ENCODE results near the gene CCDC137. TPM values are rescaled to one million over a fixed set of nuclear protein-coding genes. Genes with fewer than 3 reads are reported as not detected.

The CCDC137 gene
- total and polyA plus RNA-seq, 2 of the 13 experiments (the other 11 are each of a cell fraction or from before 2014, with no cell fraction given) = 14.6 to 39.1 TPM

DNA sequence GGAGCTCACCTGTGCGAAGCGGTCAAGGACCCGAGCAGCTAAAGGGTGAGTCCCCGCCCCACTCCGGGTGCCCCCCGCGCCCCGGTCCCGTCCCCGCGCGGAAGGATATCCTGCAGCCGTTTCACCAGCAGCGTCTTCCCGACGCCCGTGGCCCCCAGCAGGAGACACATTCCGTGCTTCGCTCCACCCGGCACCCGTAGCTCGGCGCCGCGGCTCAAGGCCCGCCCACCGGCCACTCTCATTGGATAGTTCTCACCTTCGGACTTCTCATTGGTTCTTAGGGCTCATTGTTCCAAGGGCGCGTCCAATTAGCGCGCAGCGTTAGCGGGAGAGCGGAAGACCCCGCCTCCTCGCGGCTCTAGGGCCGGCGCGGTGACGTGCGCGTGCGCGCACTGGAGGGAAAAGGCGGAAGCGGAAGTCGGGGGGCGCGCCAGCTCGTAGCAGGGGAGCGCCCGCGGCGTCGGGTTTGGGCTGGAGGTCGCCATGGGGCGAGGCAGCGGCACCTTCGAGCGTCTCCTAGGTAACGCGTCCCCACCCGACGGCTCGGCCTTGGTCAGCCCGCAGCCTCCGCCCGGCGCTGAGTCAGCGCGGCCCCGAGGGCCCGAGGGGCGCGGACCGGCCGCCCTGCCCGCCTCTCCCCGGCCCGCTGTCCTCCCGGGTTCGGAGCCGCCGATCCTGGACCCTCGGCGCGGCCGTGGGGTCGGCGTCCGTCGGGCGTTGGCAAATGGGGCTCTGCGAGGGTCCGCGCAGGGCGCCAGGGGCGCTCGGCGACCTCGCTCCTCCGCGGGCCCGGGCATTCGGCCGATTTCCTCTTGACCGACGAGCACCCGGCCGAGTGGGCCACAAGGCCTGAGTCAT lies 17.3 kb downstream of the CCDC137 start, which contains the start of the genes ARL16 and HGS (continued):
- TF ChIP-seq ETV6 (CRISPR knock-in tag; conservative IDR thresholded peaks at IDR 0.05) (0 out of 2 replicates have a peak, but pooled peaks have one; percentile 10), JARID2 (CRISPR knock-in tag; IDR thresholded peaks at IDR 0.05; ENCODE audit: insufficient replicate concordance) (peak; percentile 62), TP53 (CRISPR knock-in tag; conservative IDR thresholded peaks at IDR 0.05) (peak; percentile 84; the same call in 1 of the 2 replicates), ZNF652 (CRISPR knock-in tag; IDR thresholded peaks at IDR 0.05; ENCODE audit: borderline replicate concordance, low read depth) (no peak), KDM5B (CRISPR knock-in tag; IDR thresholded peaks at IDR 0.05; ENCODE audit: borderline replicate concordance) (peak; percentile 55; the same call in 1 of the 2 replicates), ZSCAN30 (CRISPR knock-in tag; IDR thresholded peaks at IDR 0.05) (no peak), SNAI1 (CRISPR knock-in tag; IDR thresholded peaks at IDR 0.05; ENCODE audit: borderline replicate concordance) (no peak), PITX1 (CRISPR knock-in tag; IDR thresholded peaks at IDR 0.05) (0 out of 2 replicates have a peak, but pooled peaks have one; percentile 11), MTF1 (CRISPR knock-in tag; IDR thresholded peaks at IDR 0.05) (peak; percentile 24; the same call in 1 of the 2 replicates), ATF7 (IDR thresholded peaks at IDR 0.05) (no peak), ATF7 (CRISPR knock-in tag; IDR thresholded peaks at IDR 0.05) (no peak), FOXK1 (CRISPR knock-in tag; IDR thresholded peaks at IDR 0.05; ENCODE audit: borderline replicate concordance, low read depth) (peak; percentile 81), ZSCAN12 (CRISPR knock-in tag; IDR thresholded peaks at IDR 0.05) (no peak; the same call in 1 of the 2 replicates), PHF20 (CRISPR knock-in tag; IDR thresholded peaks at IDR 0.05) (peak; percentile 94), KDM4B (CRISPR knock-in tag; IDR thresholded peaks at IDR 0.05) (no peak), CCAR2 (optimal IDR thresholded peaks at IDR 0.05; ENCODE audit: low read depth, low read length) (no peak), NFIC (IDR thresholded peaks at IDR 0.05; ENCODE audit: low read length) (no peak), POGZ (CRISPR knock-in tag; IDR thresholded peaks at IDR 0.05) (peak; percentile 71), ZNF674 (CRISPR knock-in tag; IDR thresholded peaks at IDR 0.05; ENCODE audit: low read depth) (peak; percentile 87; the same call in 1 of the 2 replicates), ZNF333 (CRISPR knock-in tag; IDR thresholded peaks at IDR 0.05; ENCODE audit: borderline replicate concordance) (0 out of 2 replicates have a peak, but pooled peaks have one; percentile 33), ETV5 (CRISPR knock-in tag; IDR thresholded peaks at IDR 0.05; ENCODE audit: borderline replicate concordance) (peak; percentile 61), FOXA1 (IDR thresholded peaks at IDR 0.05) (no peak), FOXA1 (CRISPR knock-in tag; IDR thresholded peaks at IDR 0.05) (0 out of 2 replicates have a peak, but pooled peaks have one; percentile 11), ZNF256 (CRISPR knock-in tag; conservative IDR thresholded peaks at IDR 0.05) (no peak)
- TF ChIP-seq, protein P1, sequence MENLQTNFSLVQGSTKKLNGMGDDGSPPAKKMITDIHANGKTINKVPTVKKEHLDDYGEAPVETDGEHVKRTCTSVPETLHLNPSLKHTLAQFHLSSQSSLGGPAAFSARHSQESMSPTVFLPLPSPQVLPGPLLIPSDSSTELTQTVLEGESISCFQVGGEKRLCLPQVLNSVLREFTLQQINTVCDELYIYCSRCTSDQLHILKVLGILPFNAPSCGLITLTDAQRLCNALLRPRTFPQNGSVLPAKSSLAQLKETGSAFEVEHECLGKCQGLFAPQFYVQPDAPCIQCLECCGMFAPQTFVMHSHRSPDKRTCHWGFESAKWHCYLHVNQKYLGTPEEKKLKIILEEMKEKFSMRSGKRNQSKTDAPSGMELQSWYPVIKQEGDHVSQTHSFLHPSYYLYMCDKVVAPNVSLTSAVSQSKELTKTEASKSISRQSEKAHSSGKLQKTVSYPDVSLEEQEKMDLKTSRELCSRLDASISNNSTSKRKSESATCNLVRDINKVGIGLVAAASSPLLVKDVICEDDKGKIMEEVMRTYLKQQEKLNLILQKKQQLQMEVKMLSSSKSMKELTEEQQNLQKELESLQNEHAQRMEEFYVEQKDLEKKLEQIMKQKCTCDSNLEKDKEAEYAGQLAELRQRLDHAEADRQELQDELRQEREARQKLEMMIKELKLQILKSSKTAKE (CRISPR knock-in tag; IDR thresholded peaks at IDR 0.05; ENCODE audit: borderline replicate concordance) = peak; percentile 36; the same call in 1 of the 2 replicates
- TF ChIP-seq, protein P2, sequence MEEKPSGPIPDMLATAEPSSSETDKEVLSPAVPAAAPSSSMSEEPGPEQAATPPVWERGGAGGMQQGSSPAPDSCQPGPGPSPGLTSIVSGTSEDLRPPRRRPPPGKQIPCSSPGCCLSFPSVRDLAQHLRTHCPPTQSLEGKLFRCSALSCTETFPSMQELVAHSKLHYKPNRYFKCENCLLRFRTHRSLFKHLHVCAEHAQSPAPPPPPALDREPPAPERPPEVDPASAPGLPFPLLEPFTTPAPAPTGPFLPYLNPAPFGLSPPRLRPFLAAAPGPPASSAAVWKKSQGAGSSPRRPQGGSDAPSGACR (CRISPR knock-in tag; IDR thresholded peaks at IDR 0.05) = peak; percentile 56
- TF ChIP-seq, protein P3, sequence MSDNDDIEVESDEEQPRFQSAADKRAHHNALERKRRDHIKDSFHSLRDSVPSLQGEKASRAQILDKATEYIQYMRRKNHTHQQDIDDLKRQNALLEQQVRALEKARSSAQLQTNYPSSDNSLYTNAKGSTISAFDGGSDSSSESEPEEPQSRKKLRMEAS (IDR thresholded peaks at IDR 0.05) = peak; percentile 76
- TF ChIP-seq, protein P4, sequence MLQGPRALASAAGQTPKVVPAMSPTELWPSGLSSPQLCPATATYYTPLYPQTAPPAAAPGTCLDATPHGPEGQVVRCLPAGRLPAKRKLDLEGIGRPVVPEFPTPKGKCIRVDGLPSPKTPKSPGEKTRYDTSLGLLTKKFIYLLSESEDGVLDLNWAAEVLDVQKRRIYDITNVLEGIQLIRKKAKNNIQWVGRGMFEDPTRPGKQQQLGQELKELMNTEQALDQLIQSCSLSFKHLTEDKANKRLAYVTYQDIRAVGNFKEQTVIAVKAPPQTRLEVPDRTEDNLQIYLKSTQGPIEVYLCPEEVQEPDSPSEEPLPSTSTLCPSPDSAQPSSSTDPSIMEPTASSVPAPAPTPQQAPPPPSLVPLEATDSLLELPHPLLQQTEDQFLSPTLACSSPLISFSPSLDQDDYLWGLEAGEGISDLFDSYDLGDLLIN (CRISPR knock-in tag; IDR thresholded peaks at IDR 0.05; ENCODE audit: borderline replicate concordance) = peak; percentile 85; the same call in 1 of the 2 replicates
